SK-N-MC (cell line): ENCODE measurements around the gene LMLN.

Experiments
- EZH2 ChIP-seq: fragments of 200-600 bp; sonication (generic); IDR thresholded peaks from one replicate; pipeline ENCODE4 v1.6.1; 2017; ENCODE audit warnings: antibody characterized with exemption
- FOXP2 ChIP-seq: optimal IDR thresholded peaks from 2 replicates; pipeline ENCODE3; 2011; ENCODE audit warnings: mild to moderate bottlenecking, moderate library complexity; ENCODE audit not compliant: insufficient read depth; ENCODE audit errors: extremely low read length, control extremely low read depth
- POLR2AphosphoS5 ChIP-seq: IDR thresholded peaks from 2 replicates; pipeline ENCODE4 v1.6.1; 2012; ENCODE audit warnings: mild to moderate bottlenecking, low read depth, low read length, borderline replicate concordance

DNA sequence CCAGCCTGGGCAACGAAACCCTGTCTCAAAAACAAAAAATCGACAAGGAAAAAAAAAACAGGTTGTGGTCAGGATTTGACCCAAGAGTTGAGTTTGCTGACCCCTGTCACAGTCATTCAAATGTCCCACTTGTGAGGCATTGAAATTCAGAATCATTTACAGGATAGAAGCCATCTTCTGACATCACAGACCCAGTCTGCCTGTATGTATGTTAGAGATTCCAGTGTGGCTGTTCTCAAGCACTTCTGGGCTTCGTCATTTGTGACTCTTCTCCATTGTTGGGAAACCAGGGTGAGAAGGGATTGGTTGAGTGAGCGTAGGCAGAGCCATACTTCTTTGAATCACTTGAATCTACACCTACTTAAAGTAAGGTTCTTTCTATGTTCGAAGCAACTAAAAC, 57.1 kb downstream of the LMLN start:
- TF ChIP-seq EZH2 (no peak), POLR2AphosphoS5 (no peak), FOXP2 (no peak)
